LNCaP clone FGC (cell line): ENCODE measurements around the gene ZKSCAN3.
"Not testable (repeated sequence)": the region's sequence is repeated elsewhere in the genome, so short reads cannot be mapped to it uniquely, and the experiment has no call there.

Source experiments
- DNase-seq: peaks from one replicate; pipeline ENCODE4 v3.0.0-alpha.2; 2011; ENCODE audit warnings: low read depth
- H3K4me3 ChIP-seq: 2 replicates; pipeline ENCODE4 v1.5.1; 2011; ENCODE audit warnings: mild to moderate bottlenecking, low read depth, low read length, control low read depth
- CTCF ChIP-seq: IDR thresholded peaks from 2 replicates; pipeline ENCODE4 v1.5.1; 2012; ENCODE audit warnings: mild to moderate bottlenecking; ENCODE audit not compliant: control insufficient read depth, insufficient read depth; ENCODE audit errors: extremely low read depth

The ZKSCAN3 gene

GRCh38 chr6:28354688-28355554 is 5.2 kb downstream of the ZKSCAN3 start:
- no peak for DNase-seq
- H3K4me3 ChIP-seq: peak overlapping the region; percentile 62
- TF ChIP-seq CTCF: no peak

- peak; percentile 77 for DNase-seq
- TF ChIP-seq CTCF: peak; percentile 76
- peak overlapping the region; percentile 62 for H3K4me3 ChIP-seq
Observed at GRCh38 chr6:28355743-28356665, 6.3 kb downstream of the ZKSCAN3 start.

- no peak for TF ChIP-seq CTCF
- H3K4me3 ChIP-seq: peak overlapping the region; percentile 62; the same call in 1 of the 2 replicates
- DNase-seq: no peak
Observed at GRCh38 chr6:28356666-28357020, 6.9 kb downstream of the ZKSCAN3 start.

- no peak for TF ChIP-seq CTCF
- H3K4me3 ChIP-seq: no peak overlapping the region
- no peak for DNase-seq
Observed at GRCh38 chr6:28357036-28357435, 7.3 kb downstream of the ZKSCAN3 start.

GRCh38 chr6:28359562-28359961 is 9.8 kb downstream of the ZKSCAN3 start:
- H3K4me3 ChIP-seq, DNase-seq: not testable (repeated sequence)

GRCh38 chr6:28360961-28361360 is 11.2 kb downstream of the ZKSCAN3 start:
- TF ChIP-seq CTCF: no peak
- DNase-seq: no peak

GRCh38 chr6:28365590-28365989 is 15.8 kb downstream of the ZKSCAN3 start:
- H3K4me3 ChIP-seq, DNase-seq: not testable (repeated sequence)

More at GRCh38 chr6:28360961-28361360, 11.2 kb downstream of the ZKSCAN3 start:
- H3K4me3 ChIP-seq: no peak overlapping the region

- no peak for TF ChIP-seq CTCF
- no peak for DNase-seq
- no peak overlapping the region for H3K4me3 ChIP-seq
Observed at GRCh38 chr6:28368522-28368921, 18.8 kb downstream of the ZKSCAN3 start.
